GM13977 (cell line): ENCODE data around the gene SYNPO.
A peak's percentile ranks its signal among the peaks of the same experiment; 100 is the strongest.

ENCODE experiments used
- DNase-seq: peaks from one replicate; pipeline ENCODE4 v3.0.0; 2012; ENCODE audit warnings: low spot score
- in situ Hi-C: fragments of 300-500 bp; cut with MboI; formaldehyde crosslinking; loops from one replicate; pipeline ENCODE4 v1.12.0; 2022; ENCODE audit warnings: low sequenced_read_pairs, low pct_unique_long_range_greater_than_20kb, mixed read lengths, inconsistent platforms; ENCODE audit not compliant: unreplicated experiment
- TF ChIP-seq, protein P1 (sequence below): IDR thresholded peaks from 2 replicates; pipeline ENCODE4 v1.5.1; 2012; ENCODE audit warnings: mild to moderate bottlenecking, control low read depth; ENCODE audit not compliant: insufficient read depth; ENCODE audit errors: extremely low read depth, missing control alignments

The SYNPO gene

GRCh38 chr5:150623152-150623877 lies 17.1 kb upstream of the SYNPO start:
- in situ Hi-C loops = no loop called here
- TF ChIP-seq, protein P1, sequence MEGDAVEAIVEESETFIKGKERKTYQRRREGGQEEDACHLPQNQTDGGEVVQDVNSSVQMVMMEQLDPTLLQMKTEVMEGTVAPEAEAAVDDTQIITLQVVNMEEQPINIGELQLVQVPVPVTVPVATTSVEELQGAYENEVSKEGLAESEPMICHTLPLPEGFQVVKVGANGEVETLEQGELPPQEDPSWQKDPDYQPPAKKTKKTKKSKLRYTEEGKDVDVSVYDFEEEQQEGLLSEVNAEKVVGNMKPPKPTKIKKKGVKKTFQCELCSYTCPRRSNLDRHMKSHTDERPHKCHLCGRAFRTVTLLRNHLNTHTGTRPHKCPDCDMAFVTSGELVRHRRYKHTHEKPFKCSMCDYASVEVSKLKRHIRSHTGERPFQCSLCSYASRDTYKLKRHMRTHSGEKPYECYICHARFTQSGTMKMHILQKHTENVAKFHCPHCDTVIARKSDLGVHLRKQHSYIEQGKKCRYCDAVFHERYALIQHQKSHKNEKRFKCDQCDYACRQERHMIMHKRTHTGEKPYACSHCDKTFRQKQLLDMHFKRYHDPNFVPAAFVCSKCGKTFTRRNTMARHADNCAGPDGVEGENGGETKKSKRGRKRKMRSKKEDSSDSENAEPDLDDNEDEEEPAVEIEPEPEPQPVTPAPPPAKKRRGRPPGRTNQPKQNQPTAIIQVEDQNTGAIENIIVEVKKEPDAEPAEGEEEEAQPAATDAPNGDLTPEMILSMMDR = no peak
- peak; percentile 78 for DNase-seq

DNA sequence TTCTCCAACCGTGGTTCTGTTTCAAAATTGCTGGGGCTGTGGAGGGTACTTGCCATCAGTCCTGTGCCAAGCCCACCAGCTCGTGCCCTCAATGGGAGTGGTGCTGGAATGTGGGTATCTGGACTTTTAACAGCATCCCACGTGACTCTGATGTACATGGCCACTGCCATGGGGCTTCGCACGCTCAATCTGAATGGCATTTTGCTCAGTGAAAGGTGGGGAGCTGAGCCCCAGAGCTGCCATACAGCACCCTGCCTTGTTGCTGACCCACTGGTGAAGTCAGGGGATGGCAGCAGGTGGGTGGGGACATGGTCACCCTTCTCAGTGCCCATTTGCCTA lies 16.6 kb upstream of the SYNPO start:
- TF ChIP-seq, protein P1 = no peak
- no peak for DNase-seq
- in situ Hi-C loops = no loop called here

DNA sequence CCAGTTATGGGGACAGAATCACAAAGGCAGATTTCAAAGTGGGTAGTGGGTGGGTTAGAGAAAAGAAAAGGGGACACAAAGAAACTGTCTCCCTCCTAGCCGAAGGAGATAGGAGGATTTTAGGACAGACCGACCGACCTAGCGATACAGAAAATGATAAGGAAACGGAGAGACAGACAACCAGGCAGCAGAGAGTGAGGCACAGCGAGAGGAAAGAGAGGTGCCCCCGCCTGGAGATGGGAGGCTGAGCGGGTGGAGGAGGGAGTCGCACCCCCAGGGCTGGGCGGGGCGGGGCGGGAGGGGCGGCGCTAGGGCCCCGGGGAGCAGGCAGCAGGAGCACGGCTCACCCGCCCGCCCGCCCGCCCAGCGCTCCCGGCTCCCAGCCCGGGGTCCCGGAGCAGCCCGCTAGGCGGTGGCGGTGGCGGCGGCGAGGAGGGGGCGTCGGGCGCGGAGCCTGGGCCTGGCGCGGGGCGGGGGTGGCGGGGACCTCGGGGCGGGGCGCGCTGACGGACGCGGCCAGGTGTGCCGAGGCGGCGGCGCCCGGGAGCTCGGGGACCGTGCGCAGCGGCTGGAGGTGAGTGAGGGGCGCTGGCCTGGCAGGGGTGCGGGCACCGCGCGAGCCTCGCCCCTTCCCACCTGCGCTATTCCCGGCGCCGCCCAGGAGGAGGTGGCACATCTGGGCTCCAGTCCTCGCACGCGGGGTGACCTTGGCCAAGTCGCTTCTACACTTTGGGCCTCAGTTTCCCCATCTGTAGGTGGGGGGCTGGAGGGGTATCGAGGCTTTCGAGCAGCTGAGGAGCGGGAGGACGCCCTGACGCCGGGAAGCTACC lies 15.9 kb upstream of the SYNPO start:
- TF ChIP-seq, protein P1 = no peak
- in situ Hi-C loops = no loop called here
- DNase-seq = peak; percentile 87

GRCh38 chr5:150625164-150625535 lies 15.3 kb upstream of the SYNPO start:
- TF ChIP-seq, protein P1 = no peak
- no peak for DNase-seq
- in situ Hi-C loops = no loop called here

GRCh38 chr5:150625831-150626746 lies 14.4 kb upstream of the SYNPO start:
- TF ChIP-seq, protein P1 = no peak
- peak; percentile 89 for DNase-seq
- in situ Hi-C loops = no loop called here

- DNase-seq = no peak
- in situ Hi-C loops = no loop called here
These were observed 13.6 kb upstream of the SYNPO start for GRCh38 chr5:150626853-150627276.

More at GRCh38 chr5:150626853-150627276, 13.6 kb upstream of the SYNPO start:
- TF ChIP-seq, protein P1 = no peak
